ENCODE data around the gene PLP2.

DNA sequence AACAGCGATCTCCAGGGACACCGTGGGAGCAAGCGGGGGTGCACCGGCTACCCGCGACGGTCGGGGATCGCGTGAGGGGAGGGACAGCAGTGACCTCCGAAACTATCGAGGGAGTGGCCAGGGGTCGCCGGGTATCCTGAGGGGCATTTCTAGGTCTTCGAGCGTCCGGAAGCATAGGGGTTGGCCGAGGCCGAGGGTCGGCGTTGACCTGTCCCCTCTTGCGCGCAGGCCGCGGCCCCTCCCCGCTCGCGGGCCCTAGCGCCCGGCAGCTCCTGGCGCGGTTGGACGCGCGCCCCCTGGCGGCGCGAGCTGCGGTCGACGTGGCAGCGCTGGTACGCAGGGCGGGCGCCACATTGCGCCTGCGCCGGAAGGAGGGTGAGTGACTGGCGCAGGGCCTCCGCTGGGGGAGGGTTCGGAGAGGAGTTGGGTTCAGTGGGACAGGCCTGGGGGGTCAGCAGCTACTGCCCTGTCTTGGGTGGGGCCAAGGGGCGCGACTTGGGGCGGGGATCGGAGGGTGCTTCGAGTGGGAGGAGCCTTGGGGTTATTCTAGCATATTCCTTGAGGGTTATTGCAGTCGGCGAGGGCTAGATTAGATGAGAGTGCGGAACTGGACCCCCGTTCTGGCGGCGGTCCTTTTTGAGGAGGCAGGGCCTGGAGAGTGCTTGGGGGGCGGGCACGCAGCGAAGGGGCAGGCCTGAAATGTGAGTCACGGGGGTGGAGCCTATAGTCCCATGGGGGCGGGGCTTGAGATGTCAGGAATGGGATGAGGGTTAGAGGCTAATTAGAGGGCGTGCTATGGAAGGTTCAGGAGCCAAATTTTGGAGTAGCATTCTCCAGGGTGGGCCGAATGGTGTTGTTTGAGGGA lies 7.9 kb upstream of the PLP2 start:
- TF ChIP-seq, protein P1, sequence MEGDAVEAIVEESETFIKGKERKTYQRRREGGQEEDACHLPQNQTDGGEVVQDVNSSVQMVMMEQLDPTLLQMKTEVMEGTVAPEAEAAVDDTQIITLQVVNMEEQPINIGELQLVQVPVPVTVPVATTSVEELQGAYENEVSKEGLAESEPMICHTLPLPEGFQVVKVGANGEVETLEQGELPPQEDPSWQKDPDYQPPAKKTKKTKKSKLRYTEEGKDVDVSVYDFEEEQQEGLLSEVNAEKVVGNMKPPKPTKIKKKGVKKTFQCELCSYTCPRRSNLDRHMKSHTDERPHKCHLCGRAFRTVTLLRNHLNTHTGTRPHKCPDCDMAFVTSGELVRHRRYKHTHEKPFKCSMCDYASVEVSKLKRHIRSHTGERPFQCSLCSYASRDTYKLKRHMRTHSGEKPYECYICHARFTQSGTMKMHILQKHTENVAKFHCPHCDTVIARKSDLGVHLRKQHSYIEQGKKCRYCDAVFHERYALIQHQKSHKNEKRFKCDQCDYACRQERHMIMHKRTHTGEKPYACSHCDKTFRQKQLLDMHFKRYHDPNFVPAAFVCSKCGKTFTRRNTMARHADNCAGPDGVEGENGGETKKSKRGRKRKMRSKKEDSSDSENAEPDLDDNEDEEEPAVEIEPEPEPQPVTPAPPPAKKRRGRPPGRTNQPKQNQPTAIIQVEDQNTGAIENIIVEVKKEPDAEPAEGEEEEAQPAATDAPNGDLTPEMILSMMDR (optimal IDR thresholded peaks at IDR 0.05 in 1 of 3, IDR thresholded peaks at IDR 0.05 in 1 of 3, conservative IDR thresholded peaks at IDR 0.05 in 1 of 3; ENCODE audit: extremely low read depth in 1 of 3, insufficient read depth in 2 of 3, low read length in 3 of 3) = peak in 1 of 3 experiments; percentile 54
- TF ChIP-seq EZH2 (IDR thresholded peaks at IDR 0.05; ENCODE audit: low read length) = no peak

Measured in keratinocyte (primary cell).